Measurements from ENCODE around the gene SGK1. TPM values are rescaled to one million over a fixed set of nuclear protein-coding genes. Genes with fewer than 3 reads are reported as not detected.

SGK1 gene
- total RNA-seq, 2 donors from 2014 or later: 9.7 to 13.0 TPM

DNA sequence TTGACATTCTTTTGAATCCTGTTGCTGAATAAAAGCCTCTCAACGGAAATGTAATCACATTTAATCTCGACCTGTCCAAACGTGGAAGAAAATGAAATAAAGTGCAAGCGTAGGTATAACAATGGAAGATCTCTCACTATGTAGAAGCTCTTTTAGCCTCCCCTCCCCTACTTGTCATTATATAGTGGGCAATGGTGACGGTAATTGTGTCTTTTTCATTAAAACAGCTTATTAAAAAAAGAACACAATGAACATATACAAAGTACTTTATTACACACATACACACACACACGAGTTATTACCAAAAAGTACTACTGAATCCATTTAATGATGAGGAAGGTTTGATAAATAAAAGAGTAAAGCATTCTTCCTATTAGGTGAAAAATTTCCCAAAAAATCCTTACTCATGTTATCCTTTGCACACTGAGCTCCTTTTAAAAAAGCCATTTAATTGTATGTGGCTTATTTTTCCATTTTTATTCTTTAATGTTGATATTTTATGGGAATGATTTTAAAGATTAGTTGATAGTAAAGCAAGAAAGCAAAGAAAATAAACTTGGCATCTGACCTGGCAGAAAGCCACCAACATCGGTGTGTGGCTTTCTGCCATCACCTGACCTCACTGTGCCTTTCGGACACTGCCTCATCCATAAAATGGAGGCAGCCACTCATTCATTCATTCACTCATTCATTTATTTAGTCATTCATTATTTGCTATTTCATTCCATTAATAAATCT is 493 bp upstream of the SGK1 start:
- Mint-ChIP-seq H3K4me3 (peak overlapping the region; percentile 57), H3K9me3 (no peaks in the 10 kb centered on the region), H3K27ac (no peak overlapping the region), H3K36me3 (ENCODE audit: low read depth) (no peaks in the 10 kb centered on the region), H3K27me3 (ENCODE audit: insufficient read depth) (peaks cover 54% of the 10 kb centered on the region), H3K4me1 (peaks cover 20% of the 10 kb centered on the region)
- Histone ChIP-seq H3K4me1 (ENCODE audit: control insufficient read depth, insufficient read depth, low read length) (peaks cover 5% of the 10 kb centered on the region), H3K9me3 (ENCODE audit: control insufficient read depth, low read length) (no peaks in the 10 kb centered on the region), H3K36me3 (ENCODE audit: control insufficient read depth, insufficient read depth, low read length) (no peaks in the 10 kb centered on the region), H3K27me3 (ENCODE audit: control insufficient read depth, insufficient read depth, low read length, poor library complexity, severe bottlenecking) (peaks cover 54% of the 10 kb centered on the region), H3K4me3 (ENCODE audit: low read length) (peak overlapping the region; percentile 77), H3K27ac (ENCODE audit: low read depth, low read length) (no peak overlapping the region), H3K9ac (ENCODE audit: extremely low read depth, low read length, poor library complexity, severe bottlenecking) (no peak overlapping the region)
- TF ChIP-seq, protein P1, sequence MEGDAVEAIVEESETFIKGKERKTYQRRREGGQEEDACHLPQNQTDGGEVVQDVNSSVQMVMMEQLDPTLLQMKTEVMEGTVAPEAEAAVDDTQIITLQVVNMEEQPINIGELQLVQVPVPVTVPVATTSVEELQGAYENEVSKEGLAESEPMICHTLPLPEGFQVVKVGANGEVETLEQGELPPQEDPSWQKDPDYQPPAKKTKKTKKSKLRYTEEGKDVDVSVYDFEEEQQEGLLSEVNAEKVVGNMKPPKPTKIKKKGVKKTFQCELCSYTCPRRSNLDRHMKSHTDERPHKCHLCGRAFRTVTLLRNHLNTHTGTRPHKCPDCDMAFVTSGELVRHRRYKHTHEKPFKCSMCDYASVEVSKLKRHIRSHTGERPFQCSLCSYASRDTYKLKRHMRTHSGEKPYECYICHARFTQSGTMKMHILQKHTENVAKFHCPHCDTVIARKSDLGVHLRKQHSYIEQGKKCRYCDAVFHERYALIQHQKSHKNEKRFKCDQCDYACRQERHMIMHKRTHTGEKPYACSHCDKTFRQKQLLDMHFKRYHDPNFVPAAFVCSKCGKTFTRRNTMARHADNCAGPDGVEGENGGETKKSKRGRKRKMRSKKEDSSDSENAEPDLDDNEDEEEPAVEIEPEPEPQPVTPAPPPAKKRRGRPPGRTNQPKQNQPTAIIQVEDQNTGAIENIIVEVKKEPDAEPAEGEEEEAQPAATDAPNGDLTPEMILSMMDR (conservative IDR thresholded peaks at IDR 0.05): no peak
- 68 to 80% methylated on average over 3 to 7 of the region's 8 CpGs for WGBS, 2 experiments (ENCODE audit: insufficient coverage in 1 of 2, insufficient read length in 1 of 2)
- no peak for DNase-seq

DNA sequence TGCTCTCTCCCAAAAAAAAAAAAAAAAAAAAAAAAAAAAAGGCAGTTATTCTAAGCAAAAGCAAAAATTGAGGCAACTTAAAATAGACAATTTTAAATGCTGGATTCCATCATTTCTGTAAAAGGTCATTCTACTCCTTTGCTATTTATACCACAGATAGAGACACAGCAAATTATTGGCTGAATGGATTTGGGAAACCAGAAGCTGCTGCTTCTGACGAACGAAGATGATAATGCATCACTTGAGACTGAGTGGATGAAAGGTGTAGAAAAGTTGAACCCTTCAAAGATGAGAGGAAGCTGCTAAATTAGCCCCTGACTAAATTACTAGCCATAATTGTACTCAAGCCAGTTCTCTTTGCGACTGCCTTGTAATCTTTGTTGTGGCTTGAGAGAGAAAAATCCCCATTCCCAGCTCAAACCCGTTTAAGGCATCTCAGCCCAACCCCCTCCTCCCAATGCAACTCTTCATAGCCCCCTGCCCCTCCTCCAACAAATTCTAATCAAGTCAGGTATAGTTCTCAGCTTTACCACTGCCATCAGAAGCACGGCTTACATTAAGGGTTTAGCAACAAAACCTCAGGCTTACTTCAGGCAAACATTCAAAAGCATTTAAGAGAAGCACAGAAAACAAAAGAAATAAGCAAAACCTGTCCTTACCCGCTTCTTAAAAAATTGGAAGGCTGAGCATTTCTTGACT is 1.0 kb downstream of the SGK1 start:
- Histone ChIP-seq H3K4me3 (ENCODE audit: low read length) (peak overlapping the region; percentile 77), H3K9ac (ENCODE audit: extremely low read depth, low read length, poor library complexity, severe bottlenecking) (no peak overlapping the region), H3K9me3 (ENCODE audit: control insufficient read depth, low read length) (no peaks in the 10 kb centered on the region), H3K36me3 (ENCODE audit: control insufficient read depth, insufficient read depth, low read length) (no peaks in the 10 kb centered on the region), H3K27me3 (ENCODE audit: control insufficient read depth, insufficient read depth, low read length, poor library complexity, severe bottlenecking) (peaks cover 54% of the 10 kb centered on the region), H3K27ac (ENCODE audit: low read depth, low read length) (no peak overlapping the region), H3K4me1 (ENCODE audit: control insufficient read depth, insufficient read depth, low read length) (peaks cover 5% of the 10 kb centered on the region)
- DNase-seq: no peak
- Mint-ChIP-seq H3K36me3 (ENCODE audit: low read depth) (no peaks in the 10 kb centered on the region), H3K4me3 (peak overlapping the region; percentile 57), H3K27ac (no peak overlapping the region), H3K9me3 (no peaks in the 10 kb centered on the region), H3K27me3 (ENCODE audit: insufficient read depth) (peaks cover 61% of the 10 kb centered on the region), H3K4me1 (peaks cover 28% of the 10 kb centered on the region)
- TF ChIP-seq, protein P1 (conservative IDR thresholded peaks at IDR 0.05): no peak
- WGBS, 2 experiments (ENCODE audit: insufficient coverage in 1 of 2, insufficient read length in 1 of 2): 25 to 49% methylated on average over 5 to 6 of the region's 6 CpGs

DNA sequence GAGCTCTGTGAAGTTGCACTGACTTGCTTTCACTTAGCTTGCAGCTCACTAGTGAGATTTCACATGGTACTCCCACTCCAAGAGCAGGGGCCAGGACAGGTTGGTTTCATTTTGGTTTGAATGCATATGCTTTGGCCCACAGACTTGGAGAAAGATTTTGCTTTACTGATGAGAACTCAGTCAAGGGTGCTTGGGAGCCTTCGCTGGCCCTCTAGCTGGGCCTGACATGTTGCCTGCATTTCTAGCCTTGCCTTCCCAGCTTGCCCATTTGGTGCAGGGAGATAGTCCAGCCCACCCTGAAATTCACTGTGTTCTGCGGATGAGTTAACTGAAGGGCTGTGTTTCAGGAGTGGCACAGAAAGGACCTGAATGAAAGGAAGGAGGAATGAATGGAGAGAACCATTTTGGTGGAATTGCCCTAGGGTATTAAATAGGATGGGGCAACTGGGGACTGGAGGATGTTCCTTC is 1.9 kb downstream of the SGK1 start:
- Histone ChIP-seq H3K4me1 (ENCODE audit: control insufficient read depth, insufficient read depth, low read length) (peaks cover 5% of the 10 kb centered on the region), H3K27me3 (ENCODE audit: control insufficient read depth, insufficient read depth, low read length, poor library complexity, severe bottlenecking) (peaks cover 54% of the 10 kb centered on the region), H3K27ac (ENCODE audit: low read depth, low read length) (no peak overlapping the region), H3K36me3 (ENCODE audit: control insufficient read depth, insufficient read depth, low read length) (no peaks in the 10 kb centered on the region), H3K9ac (ENCODE audit: extremely low read depth, low read length, poor library complexity, severe bottlenecking) (no peak overlapping the region), H3K4me3 (ENCODE audit: low read length) (no peak overlapping the region), H3K9me3 (ENCODE audit: control insufficient read depth, low read length) (no peaks in the 10 kb centered on the region)
- WGBS, 2 experiments (ENCODE audit: insufficient coverage in 1 of 2, insufficient read length in 1 of 2): 83 to 84% methylated on average over 1 to 2 of the region's 2 CpGs
- Mint-ChIP-seq H3K9me3 (no peaks in the 10 kb centered on the region), H3K27ac (no peak overlapping the region), H3K27me3 (ENCODE audit: insufficient read depth) (peaks cover 66% of the 10 kb centered on the region), H3K36me3 (ENCODE audit: low read depth) (no peaks in the 10 kb centered on the region), H3K4me1 (peaks cover 28% of the 10 kb centered on the region), H3K4me3 (no peak overlapping the region)
- DNase-seq: no peak
- TF ChIP-seq, protein P1 (conservative IDR thresholded peaks at IDR 0.05): no peak

All from endodermal cell (in vitro differentiated cells).